Kidney glomerular epithelial cell (primary cell): ENCODE measurements around the gene MCF2L.

ENCODE experiments used
- DNase-seq: peaks from one replicate; lab custom pipeline; 2025; lab: John Stamatoyannopoulos, UW

The MCF2L gene

DNA sequence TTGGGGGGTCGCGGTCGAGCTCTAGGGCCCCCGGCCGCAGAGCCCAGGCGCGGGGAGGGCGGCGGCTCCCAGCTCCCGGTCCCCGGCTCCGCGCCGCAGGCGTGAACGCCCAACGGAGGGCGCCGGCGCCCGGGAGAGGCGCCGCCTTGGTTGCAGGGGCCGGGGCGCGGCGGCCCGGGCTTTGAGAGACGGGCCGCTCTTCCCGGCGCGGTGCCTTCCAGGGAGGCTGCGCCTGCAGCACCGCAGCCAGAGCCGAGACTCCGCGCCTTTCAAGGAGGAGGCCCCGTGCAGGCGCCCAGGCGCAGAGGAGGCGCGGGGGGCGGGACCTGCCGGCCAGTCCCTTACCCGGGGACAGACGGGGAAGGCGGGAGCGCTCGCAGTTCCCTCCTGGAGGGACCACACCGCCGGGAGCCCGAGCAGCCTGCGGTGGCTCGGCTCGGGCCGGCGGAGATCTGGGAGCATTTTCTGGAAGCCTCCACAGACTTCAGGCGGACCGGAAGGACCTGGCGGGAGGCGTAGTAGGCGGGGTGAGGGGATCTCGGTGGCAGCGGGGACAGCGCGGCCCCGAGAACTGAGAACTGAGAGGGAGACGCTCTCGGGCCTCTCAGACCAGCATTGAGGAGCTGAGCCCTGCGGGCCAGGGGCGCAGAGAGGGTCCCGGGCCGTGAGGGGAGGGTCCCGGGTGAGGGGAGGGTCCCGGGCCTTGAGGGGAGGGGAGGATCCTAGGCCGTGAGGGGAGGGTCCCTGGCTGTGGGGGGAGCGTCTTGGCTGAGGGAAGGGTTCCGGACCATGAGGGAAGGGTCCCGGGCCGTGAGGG is 25.5 kb upstream of the MCF2L start:
- no peak for DNase-seq

GRCh38 chr13:112947796-112948195 is 21.2 kb upstream of the MCF2L start:
- DNase-seq: no peak

DNA sequence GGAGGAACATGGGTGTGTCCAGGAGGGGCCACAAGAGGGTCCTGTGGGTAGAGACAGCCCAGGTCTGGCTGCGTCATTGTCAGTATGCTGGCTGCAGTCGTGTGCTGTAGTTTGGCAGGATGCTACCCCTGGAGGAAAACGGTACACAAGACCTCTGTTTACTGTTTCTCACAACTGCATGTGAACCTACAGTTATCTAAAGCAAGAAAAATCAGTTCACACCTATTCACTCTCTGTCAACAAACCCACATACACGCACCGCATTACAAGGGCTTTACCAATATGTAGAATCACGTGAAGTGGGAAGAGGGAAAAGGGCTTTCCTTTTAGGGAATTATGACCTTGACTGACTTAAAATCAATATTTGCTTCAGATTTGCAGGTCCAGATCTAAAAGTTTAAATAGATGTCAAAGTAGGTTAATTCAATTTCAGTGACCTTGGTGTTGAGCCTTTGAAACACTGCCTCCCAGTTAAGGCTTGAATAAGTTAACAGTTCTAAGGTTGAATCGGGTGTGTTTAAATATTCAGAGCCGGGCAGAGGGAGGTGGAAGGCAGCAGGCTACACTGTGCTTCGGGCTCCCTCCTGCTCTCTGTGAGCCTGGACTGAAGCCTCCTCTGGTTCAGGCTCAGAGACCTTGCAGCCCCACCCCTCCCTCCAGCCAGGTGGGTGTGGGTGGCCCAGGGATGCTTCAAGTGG is 17.2 kb upstream of the MCF2L start:
- no peak for DNase-seq

- no peak for DNase-seq
These were observed 16.1 kb upstream of the MCF2L start for GRCh38 chr13:112952759-112953551.

DNA sequence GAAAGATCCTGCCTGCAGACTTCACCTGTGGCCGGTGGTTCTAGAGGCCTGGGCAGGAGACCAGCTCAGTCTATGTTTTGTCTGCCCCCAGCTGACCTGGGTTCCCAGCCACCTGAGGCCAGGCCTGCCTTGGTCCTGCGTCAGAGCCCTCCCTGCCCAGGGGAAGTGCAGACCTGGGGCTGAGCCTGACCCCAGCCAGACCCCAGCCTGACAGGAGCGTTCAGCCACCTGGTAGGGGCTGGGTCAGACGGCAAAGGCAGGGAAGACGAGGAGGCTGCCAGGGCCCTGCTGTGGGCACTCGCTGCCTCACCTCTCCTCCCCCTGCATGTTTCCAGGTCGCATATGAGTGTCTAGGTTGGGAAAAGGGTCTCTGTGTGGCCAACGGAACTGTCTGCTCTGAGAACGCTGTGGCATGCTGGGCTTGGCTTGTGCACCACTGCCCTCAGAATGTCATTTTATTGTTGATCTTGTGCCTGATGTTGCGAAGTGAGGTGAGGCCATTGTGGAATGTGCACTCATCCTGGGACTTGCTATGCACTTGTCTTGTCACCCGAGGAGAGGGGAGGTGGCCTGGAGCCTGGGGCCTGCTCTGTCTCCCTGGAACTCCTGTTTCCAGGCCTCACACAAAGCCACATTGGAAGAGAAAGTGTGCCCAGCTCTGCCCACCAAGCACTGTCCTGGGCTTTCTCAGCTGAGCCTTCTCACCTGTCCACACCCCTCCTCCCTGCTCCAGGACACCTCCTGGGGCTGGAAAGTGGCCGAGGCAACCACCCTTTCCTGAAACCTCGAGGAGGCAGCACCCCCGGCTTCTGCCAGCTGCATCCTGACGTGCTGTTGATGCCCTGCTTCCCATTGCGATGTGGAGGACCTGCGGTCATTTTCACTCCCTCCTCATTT is 15.2 kb upstream of the MCF2L start:
- DNase-seq: no peak

DNA sequence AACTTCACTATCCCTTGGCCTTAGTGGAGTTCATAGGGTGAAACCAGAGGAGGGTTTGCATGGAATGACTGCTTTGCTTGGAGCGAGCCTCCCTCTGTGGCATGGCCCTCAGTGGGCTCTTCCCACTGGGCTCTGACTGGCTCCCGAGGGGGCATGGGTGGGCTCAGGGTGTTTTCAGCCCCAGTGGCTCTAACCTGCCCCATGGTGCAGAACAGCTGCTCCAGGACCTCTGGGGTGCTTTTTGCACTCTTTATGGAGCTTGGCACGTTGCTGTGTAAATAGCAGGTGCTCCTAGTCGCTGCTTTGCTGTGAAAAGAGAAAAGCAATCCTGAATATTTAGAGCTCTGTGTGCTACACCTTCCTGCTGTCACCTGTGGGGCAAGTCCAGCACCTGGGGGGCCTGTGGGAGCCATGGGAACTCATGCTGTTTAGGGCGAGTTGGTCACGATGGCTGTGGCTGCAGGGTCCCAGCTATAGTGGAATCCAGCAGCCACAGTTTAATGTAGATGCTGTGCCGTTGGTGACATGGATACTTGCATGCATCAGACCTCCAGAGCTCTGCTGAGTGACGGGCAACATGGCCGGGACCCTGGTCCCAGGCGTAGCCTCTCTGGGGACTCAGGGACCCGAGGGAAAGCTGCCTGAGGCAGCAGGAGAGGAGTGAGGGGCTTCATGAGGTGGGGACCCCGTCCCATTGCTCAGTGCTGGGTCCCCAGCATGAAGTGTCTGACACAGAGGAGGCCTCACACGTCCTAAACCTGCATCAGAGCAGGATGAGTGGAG is 14.3 kb upstream of the MCF2L start:
- no peak for DNase-seq

DNA sequence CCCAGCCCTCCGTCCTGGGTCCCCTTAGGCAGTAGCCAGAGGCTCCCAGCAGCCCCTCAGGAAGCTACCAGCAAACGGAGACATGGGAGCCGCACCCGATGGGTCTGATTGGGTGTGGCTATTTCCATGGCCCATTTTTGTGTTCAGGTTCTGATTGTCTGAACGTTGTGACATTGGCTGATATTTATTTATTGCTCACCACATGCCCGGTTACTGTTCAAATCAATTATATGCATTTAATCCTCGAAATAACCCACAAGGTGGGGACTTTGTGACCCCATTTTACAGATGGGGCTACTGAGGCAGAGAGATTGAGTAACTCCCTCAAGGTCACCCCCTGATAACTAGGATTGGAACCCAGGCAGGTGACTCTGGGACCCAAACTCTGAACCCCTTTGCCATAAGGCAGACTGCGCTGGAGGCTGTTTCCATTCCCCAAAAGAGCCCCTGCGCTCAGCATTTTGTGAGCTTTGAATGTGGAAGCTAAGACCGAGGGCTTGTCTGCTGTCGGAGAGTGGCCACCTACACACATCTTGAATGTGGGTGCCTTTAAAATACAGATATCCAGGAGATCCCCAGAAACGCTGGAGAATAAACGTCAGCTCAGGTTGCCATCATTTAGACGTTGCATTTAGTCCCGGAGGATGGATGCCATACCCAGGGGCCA is 13.6 kb upstream of the MCF2L start:
- DNase-seq: no peak

DNA sequence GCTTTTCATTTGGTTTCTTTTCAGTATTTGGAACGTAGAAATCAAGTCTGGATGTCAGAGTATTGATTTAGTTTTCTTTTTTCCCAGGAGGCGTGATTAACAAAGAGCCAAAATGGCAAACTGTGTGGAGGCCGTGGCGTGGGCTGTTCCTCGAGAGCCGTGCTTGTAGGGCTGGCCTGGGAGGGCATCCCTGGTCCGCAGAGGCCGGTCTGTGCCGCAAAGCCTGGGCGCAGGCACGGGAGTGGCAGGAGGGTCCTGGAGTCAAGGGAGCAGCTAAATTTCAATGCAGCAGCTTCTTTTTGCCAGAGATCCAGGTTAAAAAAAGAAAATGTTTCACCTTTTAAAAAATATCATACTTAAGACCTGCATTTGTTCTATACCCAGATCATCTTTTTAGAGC is 13.1 kb upstream of the MCF2L start:
- no peak for DNase-seq

- no peak for DNase-seq
These were observed 12.3 kb upstream of the MCF2L start for GRCh38 chr13:112956571-112957294.

GRCh38 chr13:112957295-112957677 is 11.7 kb upstream of the MCF2L start:
- DNase-seq: no peak

DNA sequence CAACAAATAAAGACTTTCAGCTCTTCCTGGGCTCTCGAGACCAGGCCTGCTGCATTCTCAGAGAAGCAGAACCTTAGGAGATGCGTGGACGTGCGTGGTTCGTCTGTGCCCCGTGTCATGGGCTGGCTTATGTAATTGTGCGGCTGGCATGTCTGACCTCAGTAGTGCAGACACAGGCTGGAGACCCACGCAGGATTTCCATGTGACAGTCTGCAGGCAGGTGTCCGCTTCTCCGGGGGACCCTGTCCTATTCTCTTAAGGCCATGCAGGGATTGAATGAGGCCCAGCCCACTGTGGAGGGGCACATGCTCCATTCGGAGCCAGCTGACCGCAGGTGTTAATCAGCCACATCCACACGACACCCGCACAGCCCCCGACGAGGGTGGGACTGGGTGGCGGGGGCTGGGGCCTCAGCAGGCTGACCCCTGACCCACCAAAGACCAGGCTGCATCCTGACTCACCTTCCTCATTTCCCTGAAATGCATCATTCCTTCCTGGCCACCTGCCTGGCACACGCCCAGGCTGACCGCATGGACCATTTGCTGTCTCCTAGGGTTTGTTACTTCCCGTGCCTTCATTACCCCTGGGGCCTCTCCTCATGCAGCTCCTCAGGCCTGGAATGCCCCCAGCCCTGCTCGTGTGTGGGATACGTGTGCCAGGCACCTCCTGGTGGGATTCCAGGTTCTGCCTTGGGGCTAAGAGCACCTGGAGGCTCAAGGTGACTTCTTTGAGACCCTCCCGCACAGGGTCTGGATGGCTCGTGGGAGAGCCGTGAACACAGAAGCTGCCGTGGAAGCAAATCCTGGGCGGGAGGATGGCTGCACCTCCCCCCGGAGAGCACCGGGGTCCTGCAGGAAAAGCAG is 10.7 kb upstream of the MCF2L start:
- no peak for DNase-seq

- DNase-seq: no peak
These were observed 9.8 kb upstream of the MCF2L start for GRCh38 chr13:112959206-112959605.

GRCh38 chr13:112959701-112960542 is 9.1 kb upstream of the MCF2L start:
- no peak for DNase-seq

- no peak for DNase-seq
These were observed 8.3 kb upstream of the MCF2L start for GRCh38 chr13:112960706-112961105.

GRCh38 chr13:112961457-112962369 is 7.3 kb upstream of the MCF2L start:
- no peak for DNase-seq

DNA sequence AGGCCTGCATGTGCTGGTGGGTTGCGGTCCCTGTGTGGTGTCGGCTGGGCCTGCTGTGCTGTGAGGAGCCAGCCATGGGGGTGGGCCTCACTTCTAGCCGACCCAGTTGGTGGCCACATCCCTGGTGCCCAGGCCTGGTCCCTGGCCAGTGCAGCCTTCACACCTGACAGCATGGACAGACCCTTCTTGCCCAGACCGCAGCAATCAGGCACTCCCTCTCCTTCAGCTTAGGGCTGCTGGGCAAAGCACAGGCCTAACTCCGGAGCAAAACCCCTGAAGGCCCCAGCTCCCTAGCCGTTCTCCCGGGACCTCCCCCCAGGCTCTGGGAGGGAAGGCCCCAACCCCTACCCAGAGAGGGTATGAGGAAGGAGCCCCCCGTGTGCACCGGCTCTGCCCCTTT is 6.6 kb upstream of the MCF2L start:
- DNase-seq: no peak
